Endothelial cell (in vitro differentiated cells): Measurements from ENCODE around the gene SORCS2. TPM values are rescaled to one million over a fixed set of nuclear protein-coding genes. Genes with fewer than 3 reads are reported as not detected.

Experiments
- DNase-seq: peaks from one replicate; pipeline ENCODE4 v3.0.0; 2021; ENCODE audit warnings: low spot score
- H3K27ac Mint-ChIP-seq: one replicate; pipeline ENCODE4 v1.8.0; 2021; ENCODE audit warnings: mixed read lengths, inconsistent platforms; ENCODE audit not compliant: unreplicated experiment
- H3K27me3 Mint-ChIP-seq: one replicate; pipeline ENCODE4 v1.8.0; 2021; ENCODE audit warnings: mild to moderate bottlenecking, moderate library complexity, mixed read lengths, inconsistent platforms; ENCODE audit not compliant: unreplicated experiment
- H3K36me3 Mint-ChIP-seq: one replicate; pipeline ENCODE4 v1.8.0; 2021; ENCODE audit warnings: mild to moderate bottlenecking, low read depth, mixed read lengths, inconsistent platforms; ENCODE audit not compliant: unreplicated experiment
- H3K4me1 Mint-ChIP-seq: one replicate; pipeline ENCODE4 v1.8.0; 2021; ENCODE audit warnings: mild to moderate bottlenecking, mixed read lengths, inconsistent platforms; ENCODE audit not compliant: unreplicated experiment
- H3K4me3 Mint-ChIP-seq: one replicate; pipeline ENCODE4 v1.8.0; 2021; ENCODE audit warnings: mild to moderate bottlenecking, mixed read lengths, inconsistent platforms; ENCODE audit not compliant: unreplicated experiment
- H3K9me3 Mint-ChIP-seq: one replicate; pipeline ENCODE4 v1.8.0; 2021; ENCODE audit warnings: mixed read lengths, inconsistent platforms; ENCODE audit not compliant: unreplicated experiment
- CTCF ChIP-seq: fragments of 200-600 bp; sonication (generic); IDR thresholded peaks from one replicate; pipeline ENCODE4 v1.5.0; 2021; ENCODE audit warnings: antibody characterized with exemption; ENCODE audit not compliant: unreplicated experiment
- total RNA-seq: library from RNA; stranded (reverse); fragmentation: NEBNext Ultra II Directional; extraction: Animal tissue kit (Norgen Biotek cat#: 25700); gene quantifications from one replicate; pipeline ENCODE4 v1.2.1, GENCODE V29; 2021; ENCODE audit not compliant: unreplicated experiment

SORCS2 gene
- total RNA-seq, 1 donor from 2014 or later: 1.3 TPM

DNA sequence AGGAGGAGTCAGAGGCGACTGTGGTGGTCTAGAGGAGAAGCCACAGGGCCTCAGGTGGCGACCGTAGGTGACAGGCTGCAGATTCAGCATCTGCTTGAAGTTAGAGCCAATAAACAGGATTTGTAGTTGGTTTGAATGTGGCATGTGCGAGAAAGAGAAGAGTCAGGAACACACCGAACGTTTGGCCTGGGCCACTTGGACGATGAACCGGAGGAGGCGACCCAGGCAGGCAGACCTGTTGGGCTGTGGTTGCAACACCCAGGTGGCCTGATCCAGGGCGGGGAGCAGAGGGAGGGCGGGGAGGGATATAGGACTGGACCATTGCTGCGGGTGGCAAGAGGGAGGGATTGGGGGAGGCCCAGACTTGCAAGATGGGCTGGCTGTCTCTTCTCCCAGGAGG lies 252.4 kb downstream of the SORCS2 start:
- no peak overlapping the region for H3K4me3 Mint-ChIP-seq
- peaks cover 5% of the 10 kb centered on the region for H3K36me3 Mint-ChIP-seq
- peaks cover 10% of the 10 kb centered on the region for H3K27me3 Mint-ChIP-seq
- TF ChIP-seq CTCF: no peak
- H3K9me3 Mint-ChIP-seq: peaks cover 5% of the 10 kb centered on the region
- no peaks in the 10 kb centered on the region for H3K4me1 Mint-ChIP-seq
- H3K27ac Mint-ChIP-seq: no peak overlapping the region
- no peak for DNase-seq

DNA sequence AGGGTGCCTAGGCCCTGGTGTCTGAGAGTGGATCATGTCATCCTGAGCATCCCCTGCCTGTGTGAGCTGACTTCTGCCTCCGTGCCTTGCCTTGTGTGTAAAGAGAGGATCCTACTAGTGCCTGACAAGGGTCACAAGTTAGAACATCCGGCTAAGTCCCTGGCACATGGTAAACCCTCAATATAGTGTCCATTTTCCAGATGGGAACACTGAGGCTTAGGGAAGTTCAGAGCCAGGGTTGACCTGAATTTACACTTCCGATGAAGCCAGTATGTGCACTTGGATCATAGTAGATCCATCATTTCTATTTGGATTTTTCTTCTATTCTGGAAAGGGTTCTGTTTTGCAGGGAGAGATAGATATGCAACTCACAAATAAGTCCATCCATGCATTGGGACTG lies 254.9 kb downstream of the SORCS2 start:
- no peak for TF ChIP-seq CTCF
- peaks cover 5% of the 10 kb centered on the region for H3K9me3 Mint-ChIP-seq
- H3K4me3 Mint-ChIP-seq: peak overlapping the region; percentile 79
- no peak for DNase-seq
- H3K4me1 Mint-ChIP-seq: no peaks in the 10 kb centered on the region
- peaks cover 5% of the 10 kb centered on the region for H3K36me3 Mint-ChIP-seq
- peaks cover 6% of the 10 kb centered on the region for H3K27me3 Mint-ChIP-seq
- no peak overlapping the region for H3K27ac Mint-ChIP-seq

- peaks cover 9% of the 10 kb centered on the region for H3K27me3 Mint-ChIP-seq
- no peak for DNase-seq
- no peak for TF ChIP-seq CTCF
Measured at GRCh38 chr4:7448036-7448435, 255.7 kb downstream of the SORCS2 start.

DNA sequence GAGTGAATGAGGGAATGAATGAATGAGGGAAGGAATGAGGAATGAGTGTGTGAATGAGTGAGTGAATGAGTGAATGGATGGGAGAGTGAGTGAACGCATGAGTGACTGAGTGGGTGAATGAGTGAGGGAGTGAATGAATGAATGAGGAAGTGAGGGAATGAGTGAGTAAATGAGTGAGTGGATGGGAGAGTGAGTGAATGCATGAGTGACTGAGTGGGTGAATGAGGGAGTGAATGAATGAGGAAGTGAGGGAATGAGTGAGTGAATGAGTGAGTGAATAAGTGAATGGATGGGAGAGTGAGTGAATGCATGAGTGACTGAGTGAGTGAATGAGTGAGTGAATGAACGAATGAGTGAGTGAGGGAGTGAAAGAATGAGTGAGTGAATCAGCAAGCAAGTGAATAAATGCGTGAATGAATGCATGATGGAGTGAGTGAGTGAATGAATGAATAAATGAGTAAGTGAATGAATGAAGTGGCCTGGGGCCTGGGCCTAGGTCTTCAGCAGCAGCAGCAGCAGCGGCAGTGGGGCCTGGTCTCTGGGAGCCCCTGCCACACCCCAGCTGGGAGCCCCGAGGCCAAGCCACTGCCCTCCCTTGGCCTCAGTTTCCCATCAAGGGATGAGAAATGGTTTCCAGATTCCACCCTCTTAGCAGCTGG lies 258.6 kb downstream of the SORCS2 start:
- TF ChIP-seq CTCF: no peak
- no peaks in the 10 kb centered on the region for H3K4me1 Mint-ChIP-seq

More at GRCh38 chr4:7448036-7448435, 255.7 kb downstream of the SORCS2 start:
- Mint-ChIP-seq H3K4me1 (no peaks in the 10 kb centered on the region), H3K36me3 (peaks cover 5% of the 10 kb centered on the region), H3K9me3 (peaks cover 5% of the 10 kb centered on the region), H3K27ac (no peak overlapping the region), H3K4me3 (no peak overlapping the region)

GRCh38 chr4:7451434-7451789 lies 259.1 kb downstream of the SORCS2 start:
- Mint-ChIP-seq H3K27ac (no peak overlapping the region), H3K4me1 (no peaks in the 10 kb centered on the region), H3K36me3 (peaks cover 5% of the 10 kb centered on the region), H3K9me3 (peaks cover 5% of the 10 kb centered on the region), H3K4me3 (no peak overlapping the region), H3K27me3 (peaks cover 3% of the 10 kb centered on the region)
- DNase-seq: no peak
- TF ChIP-seq CTCF: no peak

More for the DNA sequence above, 258.6 kb downstream of the SORCS2 start:
- no peak for DNase-seq
- peaks cover 5% of the 10 kb centered on the region for H3K36me3 Mint-ChIP-seq
- peaks cover 5% of the 10 kb centered on the region for H3K9me3 Mint-ChIP-seq
- H3K4me3 Mint-ChIP-seq: no peak overlapping the region
- H3K27me3 Mint-ChIP-seq: peaks cover 3% of the 10 kb centered on the region
- no peak overlapping the region for H3K27ac Mint-ChIP-seq
